GM23248 (cell line): ENCODE data around the gene SLIT3. TPM values are rescaled to one million over a fixed set of nuclear protein-coding genes. Genes with fewer than 3 reads are reported as not detected.

Source experiments
- DNase-seq: peaks from one replicate; pipeline ENCODE4 v3.0.0-alpha.2; 2015
- H2AFZ ChIP-seq: fragments of 200-600 bp; sonication (generic); 2 replicates; pipeline ENCODE4 v1.6.1; 2016; ENCODE audit warnings: antibody characterized with exemption
- H3F3A ChIP-seq: fragments of 200-600 bp; sonication (generic); 2 replicates; pipeline ENCODE4 v1.6.1; 2016; ENCODE audit warnings: mild to moderate bottlenecking, antibody characterized with exemption, mixed run types; ENCODE audit not compliant: insufficient read depth
- H3K27ac ChIP-seq: fragments of 200-600 bp; sonication (generic); 2 replicates; pipeline ENCODE4 v1.5.1; 2016; ENCODE audit warnings: mild to moderate bottlenecking
- H3K27me3 ChIP-seq: fragments of 200-600 bp; sonication (generic); replicated peaks from 2 replicates; pipeline ENCODE4 v1.6.1; 2016; ENCODE audit warnings: mild to moderate bottlenecking; ENCODE audit not compliant: insufficient read depth
- H3K36me3 ChIP-seq: fragments of 200-600 bp; sonication (generic); 2 replicates; pipeline ENCODE4 v1.6.1; 2016; ENCODE audit warnings: low read depth, mild to moderate bottlenecking
- H3K4me1 ChIP-seq: fragments of 200-600 bp; sonication (generic); 2 replicates; pipeline ENCODE4 v1.6.1; 2016; ENCODE audit warnings: mild to moderate bottlenecking; ENCODE audit not compliant: insufficient read depth
- H3K4me2 ChIP-seq: fragments of 200-600 bp; sonication (generic); one replicate; pipeline ENCODE4 v1.6.1; 2016; ENCODE audit warnings: mild to moderate bottlenecking; ENCODE audit not compliant: unreplicated experiment
- H3K4me3 ChIP-seq: fragments of 200-600 bp; sonication (generic); 2 replicates; pipeline ENCODE4 v1.5.1; 2016; ENCODE audit warnings: mild to moderate bottlenecking
- H3K79me2 ChIP-seq: fragments of 200-600 bp; sonication (generic); 2 replicates; pipeline ENCODE4 v1.6.1; 2016; ENCODE audit warnings: mild to moderate bottlenecking; ENCODE audit not compliant: insufficient read depth
- H3K9ac ChIP-seq: fragments of 200-600 bp; sonication (generic); 2 replicates; pipeline ENCODE4 v1.6.1; 2016; ENCODE audit warnings: mild to moderate bottlenecking
- H3K9me2 ChIP-seq: fragments of 200-600 bp; sonication (generic); 2 replicates; pipeline ENCODE4 v1.6.1; 2016; ENCODE audit warnings: mixed run types, mild to moderate bottlenecking, moderate library complexity; ENCODE audit not compliant: insufficient read depth
- H3K9me3 ChIP-seq: fragments of 200-600 bp; sonication (generic); one replicate; pipeline ENCODE4 v1.6.1; 2017; ENCODE audit warnings: low read depth
- H4K20me1 ChIP-seq: fragments of 200-600 bp; sonication (generic); 2 replicates; pipeline ENCODE4 v1.6.0; 2016; ENCODE audit not compliant: insufficient read depth
- EZH2 ChIP-seq: fragments of 200-600 bp; sonication (generic); IDR thresholded peaks from 2 replicates; pipeline ENCODE4 v1.6.1; 2018; ENCODE audit warnings: antibody characterized with exemption, mild to moderate bottlenecking; ENCODE audit not compliant: insufficient read depth, poor library complexity, severe bottlenecking
- EZH2phosphoT487 ChIP-seq: fragments of 200-600 bp; sonication (generic); IDR thresholded peaks from 2 replicates; pipeline ENCODE4 v1.6.1; 2018; ENCODE audit warnings: antibody characterized with exemption, moderate library complexity, mild to moderate bottlenecking, low read depth; ENCODE audit not compliant: insufficient read depth
- WGBS, 2 experiments: methylation state at CpG; one replicate each; pipeline ENCODE4 v1.1.6; 2015 to 2017; ENCODE audit warnings: low lambda C conversion rate in 2 of 2, low coverage in 1 of 2; ENCODE audit errors: missing lambda C conversion rate in 2 of 2; 5-methylcytosine and 5-hydroxymethylcytosine counted together
- in situ Hi-C: fragments of 300-500 bp; cut with MboI; formaldehyde crosslinking; loops from 2 replicates; pipeline ENCODE4 v1.15.0; 2020
- polyA plus RNA-seq: library from polyadenylated mRNA; unstranded; fragments of >200 nt; fragmentation: Nextera tagmentation; extraction: Ambion mirVana; gene quantifications from 2 replicates; pipeline ENCODE4 v1.2.1, GENCODE V29; 2016
- total RNA-seq: library from RNA; depleted of rRNA; stranded (reverse); fragments of >200 nt; shearing (Covaris generic); gene quantifications from 2 replicates; pipeline ENCODE4 v1.2.3, GENCODE V29; 2014

Gene SLIT3
- total and polyA plus RNA-seq, 2 experiments from 2014 or later: 61.9 to 100 TPM

DNA sequence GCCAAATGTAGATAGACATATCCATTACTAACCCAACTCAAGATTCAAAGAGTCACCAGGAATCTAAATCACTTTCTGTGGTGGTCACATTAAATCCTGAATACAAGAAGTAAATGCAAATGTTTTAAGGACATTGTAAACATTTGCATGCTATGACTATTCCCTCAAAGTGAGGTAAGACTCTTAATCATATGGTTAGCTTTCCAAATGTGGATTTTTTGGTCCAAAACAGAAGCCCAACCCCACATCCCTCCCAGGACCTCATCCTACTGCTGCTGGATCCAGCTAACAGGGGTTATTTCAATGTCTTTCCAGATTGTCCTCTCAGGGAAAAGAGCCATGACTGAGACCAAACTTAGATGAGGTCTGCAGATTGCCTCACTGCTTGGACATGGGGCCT lies 493.7 kb downstream of the SLIT3 start:
- no peak overlapping the region for H3K27ac ChIP-seq
- H3K4me2 ChIP-seq: peak overlapping the region; percentile 11
- no peak overlapping the region for H3K9ac ChIP-seq
- H3F3A ChIP-seq: peaks cover 12% of the 10 kb centered on the region; the same call in 1 of the 2 replicates
- no peak overlapping the region for H2AFZ ChIP-seq
- 0 out of 2 replicates have a peak, but pooled peaks cover 16% of the 10 kb centered on the region for H3K36me3 ChIP-seq
- peak; percentile 54 for DNase-seq
- in situ Hi-C loops: no loop called here
- peaks cover 10% of the 10 kb centered on the region; the same call in 1 of the 2 replicates for H3K4me1 ChIP-seq
- H3K9me3 ChIP-seq: no peaks in the 10 kb centered on the region
- H3K9me2 ChIP-seq: no peaks in the 10 kb centered on the region
- no peaks in the 10 kb centered on the region for H3K79me2 ChIP-seq
- H3K4me3 ChIP-seq: no peak overlapping the region
- no peaks in the 10 kb centered on the region for H4K20me1 ChIP-seq
- H3K27me3 ChIP-seq: no peaks in the 10 kb centered on the region
- TF ChIP-seq EZH2phosphoT487: no peak
- no peak for TF ChIP-seq EZH2

DNA sequence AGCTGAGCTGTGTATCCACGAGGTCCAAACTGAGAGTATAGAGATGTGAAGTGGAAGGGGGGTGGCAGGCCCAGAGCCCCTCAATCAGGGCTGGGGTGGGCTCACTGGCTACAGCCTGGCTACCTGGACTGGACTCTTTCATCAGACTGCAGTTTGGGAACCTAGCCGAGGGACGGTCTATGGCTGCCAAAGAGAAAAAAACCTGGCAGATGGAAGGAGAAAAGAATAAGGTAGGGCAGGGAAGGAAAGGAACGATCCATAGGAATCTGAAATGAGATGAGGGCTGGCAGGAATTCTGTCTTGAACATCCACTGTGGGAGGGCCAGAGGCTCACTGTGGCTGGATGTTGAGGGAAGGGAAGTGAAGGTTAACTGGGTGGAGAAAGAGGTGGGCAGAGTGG lies 497.4 kb downstream of the SLIT3 start:
- H3F3A ChIP-seq: peaks cover 12% of the 10 kb centered on the region; the same call in 1 of the 2 replicates
- TF ChIP-seq EZH2: no peak
- TF ChIP-seq EZH2phosphoT487: no peak
- in situ Hi-C loops: no loop called here
- H2AFZ ChIP-seq: no peak overlapping the region
- no peaks in the 10 kb centered on the region for H3K9me2 ChIP-seq
- H3K27ac ChIP-seq: no peak overlapping the region
- no peaks in the 10 kb centered on the region for H3K27me3 ChIP-seq
- peaks cover 10% of the 10 kb centered on the region; the same call in 1 of the 2 replicates for H3K4me1 ChIP-seq
- no peak for DNase-seq
- H3K79me2 ChIP-seq: no peaks in the 10 kb centered on the region
- H3K9ac ChIP-seq: no peak overlapping the region
- no peak overlapping the region for H3K4me2 ChIP-seq
- H3K4me3 ChIP-seq: no peak overlapping the region
- WGBS, 2 experiments: 90 to 94% methylated on average over 4 of the region's 4 CpGs
- no peaks in the 10 kb centered on the region for H3K9me3 ChIP-seq
- H4K20me1 ChIP-seq: no peaks in the 10 kb centered on the region
- 0 out of 2 replicates have a peak, but pooled peaks cover 16% of the 10 kb centered on the region for H3K36me3 ChIP-seq

- Histone ChIP-seq H3K9me2 (no peaks in the 10 kb centered on the region), H3K4me2 (no peak overlapping the region), H3K36me3 (0 out of 2 replicates have a peak, but pooled peaks cover 16% of the 10 kb centered on the region), H3K79me2 (no peaks in the 10 kb centered on the region), H3F3A (peaks cover 5% of the 10 kb centered on the region; the same call in 1 of the 2 replicates), H2AFZ (no peak overlapping the region), H3K4me3 (no peak overlapping the region), H3K27me3 (no peaks in the 10 kb centered on the region), H3K27ac (no peak overlapping the region), H3K9me3 (no peaks in the 10 kb centered on the region), H3K9ac (no peak overlapping the region), H3K4me1 (peaks cover 7% of the 10 kb centered on the region; the same call in 1 of the 2 replicates), H4K20me1 (no peaks in the 10 kb centered on the region)
- 92 to 93% methylated on average over 6 of the region's 6 CpGs for WGBS, 2 experiments
- no peak for DNase-seq
- no peak for TF ChIP-seq EZH2phosphoT487
- no peak for TF ChIP-seq EZH2
- in situ Hi-C loops: no loop called here
Measured at GRCh38 chr5:168802337-168802736, 498.6 kb downstream of the SLIT3 start.

GRCh38 chr5:168801567-168801966 lies 499.4 kb downstream of the SLIT3 start:
- Histone ChIP-seq H3K36me3 (0 out of 2 replicates have a peak, but pooled peaks cover 16% of the 10 kb centered on the region), H3K27me3 (no peaks in the 10 kb centered on the region), H3K4me2 (no peak overlapping the region), H3K4me3 (no peak overlapping the region), H3K9ac (no peak overlapping the region), H3K27ac (no peak overlapping the region), H3K9me2 (no peaks in the 10 kb centered on the region), H3K79me2 (no peaks in the 10 kb centered on the region), H4K20me1 (no peaks in the 10 kb centered on the region), H3K9me3 (no peaks in the 10 kb centered on the region), H3F3A (no peaks in the 10 kb centered on the region), H2AFZ (no peak overlapping the region), H3K4me1 (no peaks in the 10 kb centered on the region)
- no peak for TF ChIP-seq EZH2
- TF ChIP-seq EZH2phosphoT487: no peak
- in situ Hi-C loops: no loop called here
- DNase-seq: peak; percentile 13
- 60 to 63% methylated on average over 7 of the region's 7 CpGs for WGBS, 2 experiments

GRCh38 chr5:168800701-168801100 lies 500.2 kb downstream of the SLIT3 start:
- no peak overlapping the region for H3K4me3 ChIP-seq
- no peaks in the 10 kb centered on the region for H3K27me3 ChIP-seq
- DNase-seq: peak; percentile 36
- H3K79me2 ChIP-seq: no peaks in the 10 kb centered on the region
- no peak overlapping the region for H3K27ac ChIP-seq
- no peaks in the 10 kb centered on the region for H3K9me3 ChIP-seq
- no peak overlapping the region for H2AFZ ChIP-seq
- no peak for TF ChIP-seq EZH2phosphoT487
- no peak for TF ChIP-seq EZH2
- WGBS, 2 experiments: 53 to 59% methylated on average over 3 of the region's 3 CpGs
- in situ Hi-C loops: no loop called here
- no peaks in the 10 kb centered on the region for H3K4me1 ChIP-seq
- no peak overlapping the region for H3K9ac ChIP-seq
- H3K4me2 ChIP-seq: no peak overlapping the region
- no peaks in the 10 kb centered on the region for H4K20me1 ChIP-seq
- no peaks in the 10 kb centered on the region for H3F3A ChIP-seq
- H3K9me2 ChIP-seq: no peaks in the 10 kb centered on the region
- H3K36me3 ChIP-seq: 0 out of 2 replicates have a peak, but pooled peaks cover 15% of the 10 kb centered on the region
